GM13977 (cell line): ENCODE results near the gene TMEM17.

Experiments
- DNase-seq: peaks from one replicate; pipeline ENCODE4 v3.0.0; 2012; ENCODE audit warnings: low spot score
- CTCF ChIP-seq: IDR thresholded peaks from 2 replicates; pipeline ENCODE4 v1.5.1; 2012; ENCODE audit warnings: mild to moderate bottlenecking, control low read depth; ENCODE audit not compliant: insufficient read depth; ENCODE audit errors: extremely low read depth, missing control alignments
- in situ Hi-C: fragments of 300-500 bp; cut with MboI; formaldehyde crosslinking; loops from one replicate; pipeline ENCODE4 v1.12.0; 2022; ENCODE audit warnings: low sequenced_read_pairs, low pct_unique_long_range_greater_than_20kb, mixed read lengths, inconsistent platforms; ENCODE audit not compliant: unreplicated experiment

Gene TMEM17

GRCh38 chr2:62505750-62506420 is at the start of gene TMEM17:
TSS of gene TMEM17 (minus strand) at chr2:62506195. CDS start at chr2:62506129, 66 bp downstream.
- peak; percentile 83 for DNase-seq
- in situ Hi-C loops = no loop called here
- no peak for TF ChIP-seq CTCF

- no peak for TF ChIP-seq CTCF
- DNase-seq = no peak
- in situ Hi-C loops = no loop called here
Measured at GRCh38 chr2:62554440-62554839, 48.4 kb upstream of the TMEM17 start.

- no peak for DNase-seq
- TF ChIP-seq CTCF = no peak
- in situ Hi-C loops = no loop called here
Measured at GRCh38 chr2:62550461-62550860, 44.5 kb upstream of the TMEM17 start.

GRCh38 chr2:62547854-62548253 is 41.9 kb upstream of the TMEM17 start:
- TF ChIP-seq CTCF = no peak
- in situ Hi-C loops = no loop called here
- no peak for DNase-seq

- in situ Hi-C loops = no loop called here
- no peak for TF ChIP-seq CTCF
- no peak for DNase-seq
Measured at GRCh38 chr2:62545261-62545660, 39.3 kb upstream of the TMEM17 start.

- TF ChIP-seq CTCF = no peak
- in situ Hi-C loops = no loop called here
- no peak for DNase-seq
Measured at GRCh38 chr2:62540408-62541168, 34.6 kb upstream of the TMEM17 start.
